ENCODE measurements around the gene TNNC2. TPM values are rescaled to one million over a fixed set of nuclear protein-coding genes. Genes with fewer than 3 reads are reported as not detected.

TNNC2 gene
- polyA plus RNA-seq, 1 donor from 2014 or later, result 3.8 TPM

DNA sequence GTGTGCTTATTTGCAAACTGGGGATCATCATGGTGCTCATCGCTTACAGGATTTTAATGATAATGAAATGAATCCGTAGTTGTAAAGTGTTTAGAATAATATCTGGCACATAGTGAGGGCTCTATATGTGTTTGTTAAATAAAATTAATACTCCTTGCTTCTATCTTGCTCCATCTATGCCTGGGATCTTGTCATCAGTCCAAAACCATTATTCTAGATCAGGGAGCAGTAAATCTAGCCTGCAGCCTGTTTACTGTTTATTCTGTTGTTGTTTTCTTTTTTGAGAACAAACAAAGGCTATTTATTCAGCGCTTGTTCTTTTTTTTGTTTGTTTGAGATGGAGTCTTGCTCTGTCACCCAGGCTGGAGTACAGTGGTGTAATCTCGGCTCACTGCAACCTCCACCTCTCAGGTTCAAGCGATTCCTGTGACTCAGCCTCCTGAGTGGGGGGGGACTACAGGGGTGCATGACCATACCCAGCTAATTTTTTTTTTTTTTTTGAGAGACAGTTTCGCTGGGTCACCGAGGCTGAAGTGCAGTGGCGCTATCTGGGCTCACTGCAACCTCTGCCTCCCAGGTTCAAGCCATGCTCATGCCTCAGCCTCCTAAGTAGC lies 22.0 kb upstream of the TNNC2 start:
- Histone ChIP-seq H3K36me3 (ENCODE audit: insufficient read depth, low read length) (no peaks in the 10 kb centered on the region), H3F3A (ENCODE audit: insufficient read depth, low read length, poor library complexity, severe bottlenecking) (no peaks in the 10 kb centered on the region), H4K20me1 (ENCODE audit: insufficient read depth) (no peaks in the 10 kb centered on the region), H3K79me2 (replicated peaks; ENCODE audit: insufficient read depth, low read length) (no peaks in the 10 kb centered on the region), H3K27me3 (ENCODE audit: insufficient read depth, low read depth, low read length) (no peaks in the 10 kb centered on the region), H3K4me3 (ENCODE audit: low read length) (no peak overlapping the region), H3K9ac (ENCODE audit: low read length) (no peak overlapping the region), H3K9me2 (ENCODE audit: insufficient read depth, low read length) (no peaks in the 10 kb centered on the region), H3K9me3 (ENCODE audit: low read length) (no peaks in the 10 kb centered on the region), H3K27ac (ENCODE audit: low read length) (no peak overlapping the region), H3K4me2 (ENCODE audit: low read length) (no peak overlapping the region), H2AFZ (ENCODE audit: low read depth, low read length) (no peak overlapping the region)
- TF ChIP-seq, protein P1, sequence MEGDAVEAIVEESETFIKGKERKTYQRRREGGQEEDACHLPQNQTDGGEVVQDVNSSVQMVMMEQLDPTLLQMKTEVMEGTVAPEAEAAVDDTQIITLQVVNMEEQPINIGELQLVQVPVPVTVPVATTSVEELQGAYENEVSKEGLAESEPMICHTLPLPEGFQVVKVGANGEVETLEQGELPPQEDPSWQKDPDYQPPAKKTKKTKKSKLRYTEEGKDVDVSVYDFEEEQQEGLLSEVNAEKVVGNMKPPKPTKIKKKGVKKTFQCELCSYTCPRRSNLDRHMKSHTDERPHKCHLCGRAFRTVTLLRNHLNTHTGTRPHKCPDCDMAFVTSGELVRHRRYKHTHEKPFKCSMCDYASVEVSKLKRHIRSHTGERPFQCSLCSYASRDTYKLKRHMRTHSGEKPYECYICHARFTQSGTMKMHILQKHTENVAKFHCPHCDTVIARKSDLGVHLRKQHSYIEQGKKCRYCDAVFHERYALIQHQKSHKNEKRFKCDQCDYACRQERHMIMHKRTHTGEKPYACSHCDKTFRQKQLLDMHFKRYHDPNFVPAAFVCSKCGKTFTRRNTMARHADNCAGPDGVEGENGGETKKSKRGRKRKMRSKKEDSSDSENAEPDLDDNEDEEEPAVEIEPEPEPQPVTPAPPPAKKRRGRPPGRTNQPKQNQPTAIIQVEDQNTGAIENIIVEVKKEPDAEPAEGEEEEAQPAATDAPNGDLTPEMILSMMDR (IDR thresholded peaks at IDR 0.05; ENCODE audit: poor library complexity, severe bottlenecking), result no peak
- TF ChIP-seq EP300 (conservative IDR thresholded peaks at IDR 0.05; ENCODE audit: poor library complexity, severe bottlenecking) (no peak), MXI1 (conservative IDR thresholded peaks at IDR 0.05; ENCODE audit: poor library complexity, severe bottlenecking) (no peak), RAD21 (conservative IDR thresholded peaks at IDR 0.05) (no peak), EZH2 (IDR thresholded peaks at IDR 0.05; ENCODE audit: borderline replicate concordance, insufficient read depth, low read length, poor library complexity, severe bottlenecking) (no peak), TAF1 (IDR thresholded peaks at IDR 0.05; ENCODE audit: low read depth) (no peak), POLR2AphosphoS5 (IDR thresholded peaks at IDR 0.05) (no peak), SMC3 (conservative IDR thresholded peaks at IDR 0.05; ENCODE audit: poor library complexity) (no peak)
- TF ChIP-seq, protein P2, sequence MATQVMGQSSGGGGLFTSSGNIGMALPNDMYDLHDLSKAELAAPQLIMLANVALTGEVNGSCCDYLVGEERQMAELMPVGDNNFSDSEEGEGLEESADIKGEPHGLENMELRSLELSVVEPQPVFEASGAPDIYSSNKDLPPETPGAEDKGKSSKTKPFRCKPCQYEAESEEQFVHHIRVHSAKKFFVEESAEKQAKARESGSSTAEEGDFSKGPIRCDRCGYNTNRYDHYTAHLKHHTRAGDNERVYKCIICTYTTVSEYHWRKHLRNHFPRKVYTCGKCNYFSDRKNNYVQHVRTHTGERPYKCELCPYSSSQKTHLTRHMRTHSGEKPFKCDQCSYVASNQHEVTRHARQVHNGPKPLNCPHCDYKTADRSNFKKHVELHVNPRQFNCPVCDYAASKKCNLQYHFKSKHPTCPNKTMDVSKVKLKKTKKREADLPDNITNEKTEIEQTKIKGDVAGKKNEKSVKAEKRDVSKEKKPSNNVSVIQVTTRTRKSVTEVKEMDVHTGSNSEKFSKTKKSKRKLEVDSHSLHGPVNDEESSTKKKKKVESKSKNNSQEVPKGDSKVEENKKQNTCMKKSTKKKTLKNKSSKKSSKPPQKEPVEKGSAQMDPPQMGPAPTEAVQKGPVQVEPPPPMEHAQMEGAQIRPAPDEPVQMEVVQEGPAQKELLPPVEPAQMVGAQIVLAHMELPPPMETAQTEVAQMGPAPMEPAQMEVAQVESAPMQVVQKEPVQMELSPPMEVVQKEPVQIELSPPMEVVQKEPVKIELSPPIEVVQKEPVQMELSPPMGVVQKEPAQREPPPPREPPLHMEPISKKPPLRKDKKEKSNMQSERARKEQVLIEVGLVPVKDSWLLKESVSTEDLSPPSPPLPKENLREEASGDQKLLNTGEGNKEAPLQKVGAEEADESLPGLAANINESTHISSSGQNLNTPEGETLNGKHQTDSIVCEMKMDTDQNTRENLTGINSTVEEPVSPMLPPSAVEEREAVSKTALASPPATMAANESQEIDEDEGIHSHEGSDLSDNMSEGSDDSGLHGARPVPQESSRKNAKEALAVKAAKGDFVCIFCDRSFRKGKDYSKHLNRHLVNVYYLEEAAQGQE (IDR thresholded peaks at IDR 0.05; ENCODE audit: borderline replicate concordance), result no peak

DNA sequence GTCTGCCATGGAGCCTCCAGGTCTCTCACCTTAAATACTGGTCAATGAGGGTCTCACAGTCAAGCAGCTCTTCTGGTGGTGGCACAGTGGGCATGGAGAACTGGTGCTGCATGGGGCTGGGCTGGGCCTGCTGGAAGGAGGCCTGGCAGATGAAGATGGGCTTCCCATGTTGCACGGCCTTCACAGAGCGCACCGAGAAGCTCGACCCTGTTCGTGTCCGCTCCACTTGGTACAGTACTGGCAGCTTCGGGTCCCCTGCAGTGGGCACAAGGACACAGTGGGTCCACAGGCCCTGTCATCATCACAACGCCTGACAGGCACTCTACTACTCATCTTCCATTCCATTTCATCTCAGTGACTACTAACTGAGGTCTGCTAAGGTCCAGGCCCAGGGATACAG lies 21.3 kb upstream of the TNNC2 start:
- no peaks in the 10 kb centered on the region for H4K20me1 ChIP-seq (ENCODE audit: insufficient read depth)
- no peaks in the 10 kb centered on the region for H3K79me2 ChIP-seq (replicated peaks; ENCODE audit: insufficient read depth, low read length)
- TF ChIP-seq TAF1 (IDR thresholded peaks at IDR 0.05; ENCODE audit: low read depth), result no peak
- TF ChIP-seq SMC3 (conservative IDR thresholded peaks at IDR 0.05; ENCODE audit: poor library complexity), result no peak
- TF ChIP-seq RAD21 (conservative IDR thresholded peaks at IDR 0.05), result no peak
- no peak for TF ChIP-seq POLR2AphosphoS5 (IDR thresholded peaks at IDR 0.05)
- no peak for TF ChIP-seq EZH2 (IDR thresholded peaks at IDR 0.05; ENCODE audit: borderline replicate concordance, insufficient read depth, low read length, poor library complexity, severe bottlenecking)
- TF ChIP-seq, protein P1 (IDR thresholded peaks at IDR 0.05; ENCODE audit: poor library complexity, severe bottlenecking), result no peak
- no peak overlapping the region for H3K27ac ChIP-seq (ENCODE audit: low read length)
- no peaks in the 10 kb centered on the region for H3F3A ChIP-seq (ENCODE audit: insufficient read depth, low read length, poor library complexity, severe bottlenecking)
- H2AFZ ChIP-seq (ENCODE audit: low read depth, low read length), result no peak overlapping the region
- H3K9ac ChIP-seq (ENCODE audit: low read length), result no peak overlapping the region
- H3K4me3 ChIP-seq (ENCODE audit: low read length), result no peak overlapping the region
- H3K9me3 ChIP-seq (ENCODE audit: low read length), result no peaks in the 10 kb centered on the region
- no peaks in the 10 kb centered on the region for H3K9me2 ChIP-seq (ENCODE audit: insufficient read depth, low read length)
- H3K4me2 ChIP-seq (ENCODE audit: low read length), result no peak overlapping the region
- no peaks in the 10 kb centered on the region for H3K27me3 ChIP-seq (ENCODE audit: insufficient read depth, low read depth, low read length)
- H3K36me3 ChIP-seq (ENCODE audit: insufficient read depth, low read length), result no peaks in the 10 kb centered on the region

Measured in neural cell (in vitro differentiated cells).